ENCODE results near the gene COL9A1.

COL9A1 gene

DNA sequence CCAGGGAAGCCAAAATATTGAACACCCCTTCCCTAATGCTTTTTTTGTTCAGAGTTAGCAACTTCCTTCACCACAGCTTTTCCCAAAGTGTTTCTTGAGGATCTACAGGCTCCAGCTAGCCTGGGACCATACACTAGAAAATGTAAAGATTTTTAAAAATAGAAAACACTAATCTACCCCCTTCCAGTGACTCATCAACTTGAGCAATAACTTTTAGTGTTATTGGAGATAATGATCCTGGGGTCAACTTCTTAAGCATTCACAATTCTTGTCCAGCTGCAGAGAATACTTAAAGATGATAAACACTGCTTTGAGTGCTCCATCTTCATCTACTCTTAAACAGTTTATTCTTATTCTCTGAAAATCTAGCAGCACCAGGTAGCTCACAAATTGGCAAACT lies 131.6 kb downstream of the COL9A1 start:
- DNase-seq (ENCODE audit: low read depth), result no peak

- DNase-seq (ENCODE audit: low read depth), result no peak
Measured at GRCh38 chr6:70168681-70169377, 134.1 kb downstream of the COL9A1 start.
